Measurements from ENCODE around the gene MCRIP2. TPM values are rescaled to one million over a fixed set of nuclear protein-coding genes. Genes with fewer than 3 reads are reported as not detected.

MCRIP2 gene
- total RNA-seq = 11.5 and 16.6 TPM in 2 replicates

GRCh38 chr16:641326-642188, at the start of gene MCRIP2:
TSS of gene MCRIP2 (plus strand) at chr16:641828. CDS start at chr16:641992, 164 bp downstream.

GRCh38 chr16:630815-631405, 10.7 kb upstream of the MCRIP2 start, which contains the start of gene WFIKKN1:
TSS of gene WFIKKN1 (plus strand) at chr16:630985. CDS start at chr16:631254, 269 bp downstream.

GRCh38 chr16:636206-637080, 5.2 kb upstream of the MCRIP2 start, which contains the start of gene METTL26:
TSS of gene METTL26 (minus strand) at chr16:636305. CDS start at chr16:636290, 15 bp downstream.

GRCh38 chr16:648781-649589, 7.4 kb downstream of the MCRIP2 start, which contains the start of gene WDR90:
TSS of gene WDR90 (plus strand) at chr16:649365. CDS start at chr16:649417, 52 bp downstream.

GRCh38 chr16:667780-668518, 26.3 kb downstream of the MCRIP2 start, which contains the start of gene RHOT2:
TSS of gene RHOT2 (plus strand) at chr16:668132. CDS start at chr16:668200, 68 bp downstream.

GRCh38 chr16:674968-675883, 33.6 kb downstream of the MCRIP2 start, which contains the start of gene RHBDL1:
TSS of gene RHBDL1 (plus strand) at chr16:675671. CDS start at chr16:675791, 120 bp downstream.

GRCh38 chr16:679814-680624, 38.4 kb downstream of the MCRIP2 start, which contains the start of gene STUB1:
TSS of gene STUB1 (plus strand) at chr16:680410. CDS start at chr16:680526, 116 bp downstream.

GRCh38 chr16:684071-684794, 42.6 kb downstream of the MCRIP2 start, which contains the start of gene JMJD8:
TSS of gene JMJD8 (minus strand) at chr16:684334. CDS start at chr16:684319, 15 bp downstream.

Other genes starting within 250 kb of the MCRIP2 start
- 96.1 and 115 TPM in 2 replicates for gene NME4, start 244.6 kb upstream of the MCRIP2 start, total RNA-seq
- gene DECR2, start 239.9 kb upstream of the MCRIP2 start, total RNA-seq = 8.8 and 10.2 TPM in 2 replicates
- gene RAB11FIP3, start 216.2 kb upstream of the MCRIP2 start, total RNA-seq = 23.2 and 27.8 TPM in 2 replicates
- 68.9 and 91.9 TPM in 2 replicates for gene CAPN15, start 114.1 kb upstream of the MCRIP2 start, total RNA-seq
- 0.14 TPM in 1 of 2 replicates, not detected in the other for gene PRR35, start 81.4 kb upstream of the MCRIP2 start, total RNA-seq
- 2.6 TPM in 2 replicates for gene NHLRC4, start 74.8 kb upstream of the MCRIP2 start, total RNA-seq
- gene PIGQ, start 71.9 kb upstream of the MCRIP2 start, total RNA-seq = 27.8 and 33.5 TPM in 2 replicates
- 15.3 and 16.5 TPM in 2 replicates for gene RAB40C, start 51.8 kb upstream of the MCRIP2 start, total RNA-seq
- gene WFIKKN1, start 10.8 kb upstream of the MCRIP2 start, total RNA-seq = 0.14 and 0.22 TPM in 2 replicates
- gene METTL26, start 5.5 kb upstream of the MCRIP2 start, total RNA-seq = 99.1 and 106 TPM in 2 replicates
- 12.3 and 22.6 TPM in 2 replicates for gene WDR90, start 7.5 kb downstream of the MCRIP2 start, total RNA-seq
- gene RHOT2, start 26.3 kb downstream of the MCRIP2 start, total RNA-seq = 56.5 and 67.4 TPM in 2 replicates
- 2.3 and 2.4 TPM in 2 replicates for gene RHBDL1, start 33.8 kb downstream of the MCRIP2 start, total RNA-seq
- gene STUB1, start 38.6 kb downstream of the MCRIP2 start, total RNA-seq = 91.5 and 131 TPM in 2 replicates
- gene JMJD8, start 42.5 kb downstream of the MCRIP2 start, total RNA-seq = 45.7 and 62.3 TPM in 2 replicates
- gene WDR24, start 48.6 kb downstream of the MCRIP2 start, total RNA-seq = 12.9 and 15.8 TPM in 2 replicates
- gene FBXL16, start 64.0 kb downstream of the MCRIP2 start, total RNA-seq = 0.22 TPM in 1 of 2 replicates, not detected in the other
- gene METRN, start 73.3 kb downstream of the MCRIP2 start, total RNA-seq = 10.1 and 40.1 TPM in 2 replicates
- gene ANTKMT, start 79.3 kb downstream of the MCRIP2 start, total RNA-seq = 25.4 and 30.6 TPM in 2 replicates
- 1.1 and 3.1 TPM in 2 replicates for gene CCDC78, start 84.6 kb downstream of the MCRIP2 start, total RNA-seq
- gene HAGHL, start 85.3 kb downstream of the MCRIP2 start, total RNA-seq = 8.3 and 23.4 TPM in 2 replicates
- gene CIAO3, start 99.2 kb downstream of the MCRIP2 start, total RNA-seq = 25.2 and 40.8 TPM in 2 replicates
- not detected in 2 replicates for gene MSLN, start 118.9 kb downstream of the MCRIP2 start, total RNA-seq
- gene RPUSD1, start 146.6 kb downstream of the MCRIP2 start, total RNA-seq = 33.3 and 54.4 TPM in 2 replicates
- gene CHTF18, start 146.8 kb downstream of the MCRIP2 start, total RNA-seq = 2.2 and 36.9 TPM in 2 replicates
- gene GNG13, start 158.9 kb downstream of the MCRIP2 start, total RNA-seq = not detected in 2 replicates